NCI-H748 treated with DMSO at 0.1 percent for 48 hours (cell line): ENCODE data around the gene CCNB2.
"Not testable (repeated sequence)": the region's sequence is repeated elsewhere in the genome, so short reads cannot be mapped to it uniquely, and the experiment has no call there.

Experiments used
- DNase-seq: peaks from one replicate; lab custom pipeline; 2025; lab: John Stamatoyannopoulos, UW

CCNB2 gene

GRCh38 chr15:59104912-59105732 lies at the start of gene CCNB2:
TSS of gene CCNB2 (plus strand) at chr15:59105146. CDS start at chr15:59105269, 123 bp downstream.
- DNase-seq = peak; percentile 79

DNA sequence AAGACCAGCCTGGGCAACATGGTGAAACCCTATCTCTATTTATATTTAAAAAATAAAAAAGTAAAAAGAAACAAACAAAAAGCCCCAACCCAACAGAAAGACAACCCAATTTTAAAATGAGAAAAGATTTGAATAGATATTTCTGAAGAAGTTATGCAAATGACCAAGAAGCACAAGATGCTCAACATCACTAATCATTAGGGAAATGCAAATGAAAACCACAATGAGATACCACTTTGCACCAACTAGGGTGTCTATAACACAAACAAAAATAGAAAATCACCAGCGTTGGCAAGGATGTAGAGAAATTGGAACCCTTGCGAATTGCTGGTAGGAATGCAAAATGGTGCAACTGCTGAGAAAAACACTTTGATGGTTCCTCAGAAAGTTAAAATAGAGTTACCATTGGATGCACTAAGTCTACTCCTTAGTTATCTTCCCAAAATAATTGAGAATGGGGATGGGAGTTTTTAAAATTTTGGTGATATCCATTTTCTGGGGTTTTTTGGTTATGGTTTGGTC lies 45.8 kb upstream of the CCNB2 start:
- no peak for DNase-seq

- DNase-seq = no peak
Observed at GRCh38 chr15:59060348-59060747, 44.6 kb upstream of the CCNB2 start.

- DNase-seq = no peak
Observed at GRCh38 chr15:59063042-59063441, 41.9 kb upstream of the CCNB2 start.

DNA sequence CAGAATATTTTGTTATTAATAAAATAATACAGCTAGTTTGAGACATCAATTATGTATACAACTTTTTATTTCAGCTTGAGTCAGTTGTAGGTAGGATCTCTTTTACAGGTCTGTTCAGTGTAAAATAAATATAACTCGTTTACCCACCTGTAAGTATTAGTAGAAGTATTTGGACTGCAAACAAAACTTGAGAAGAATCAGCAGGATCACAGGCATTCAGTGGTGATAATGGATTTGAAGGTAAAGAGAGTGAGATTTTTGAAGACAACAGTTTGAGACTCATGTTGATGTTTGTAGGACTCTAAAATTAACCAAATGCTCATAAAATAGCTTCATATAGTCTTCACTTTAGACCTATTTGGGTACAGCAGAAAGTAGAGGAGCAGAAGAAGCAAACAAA lies 35.5 kb upstream of the CCNB2 start:
- DNase-seq = no peak

- DNase-seq = no peak
Observed at GRCh38 chr15:59074607-59075006, 30.3 kb upstream of the CCNB2 start.

DNA sequence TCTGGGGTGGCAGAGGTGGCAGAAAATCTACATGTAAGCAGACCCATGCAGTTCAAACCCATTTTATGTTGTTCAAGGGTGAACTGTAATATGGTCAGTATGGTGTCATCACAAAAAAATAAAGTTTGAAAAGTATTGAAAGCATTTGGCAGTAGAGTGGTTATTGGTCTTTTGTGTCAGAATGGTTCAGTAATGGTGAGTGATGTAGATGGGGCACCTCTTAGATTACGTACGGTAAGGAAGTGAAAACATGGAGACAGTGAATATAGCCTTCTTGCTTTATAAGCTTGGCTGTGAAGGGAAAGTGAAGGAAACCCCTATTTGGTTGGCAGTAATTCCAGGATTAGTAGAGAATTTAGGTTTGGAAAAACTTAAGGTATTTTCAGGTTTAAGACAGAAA lies 17.2 kb upstream of the CCNB2 start:
- DNase-seq = no peak

DNA sequence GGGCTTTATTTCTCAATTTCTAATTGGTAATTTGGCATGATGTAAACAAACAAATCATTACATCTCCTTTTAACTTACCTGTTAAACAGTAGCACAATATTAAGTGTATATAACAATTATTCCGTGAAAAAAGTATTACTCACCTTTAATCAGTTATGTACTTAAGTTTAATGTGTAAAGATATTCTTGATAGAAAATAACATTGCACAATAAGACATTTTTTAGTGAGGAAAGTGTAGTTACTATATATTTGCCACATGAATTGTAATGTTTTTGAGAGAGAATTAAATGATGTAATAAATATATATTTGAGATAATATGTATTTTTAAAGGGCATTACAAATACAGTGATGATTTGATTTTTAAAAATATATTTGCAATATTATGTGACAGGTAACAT lies 10.9 kb upstream of the CCNB2 start:
- DNase-seq = no peak

DNA sequence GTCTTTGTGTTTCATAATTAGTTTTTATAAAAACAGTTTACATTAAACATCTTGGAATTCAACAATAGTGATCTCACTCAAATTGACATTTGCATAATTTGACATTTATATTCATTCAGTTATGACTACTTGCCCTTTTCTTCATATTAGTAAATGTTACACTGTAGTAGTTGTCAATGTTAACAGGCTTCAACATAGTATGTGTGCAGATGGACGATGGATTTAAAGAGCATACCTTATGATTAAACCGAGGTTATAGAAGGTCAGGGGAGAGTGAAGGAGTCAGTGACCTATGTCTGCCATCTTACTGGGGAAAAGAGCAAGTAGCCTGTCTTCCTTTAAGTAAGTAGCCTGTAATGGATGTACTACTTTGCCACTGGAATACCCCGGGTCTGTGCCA lies 8.5 kb upstream of the CCNB2 start:
- no peak for DNase-seq

GRCh38 chr15:59099162-59099685 lies 5.7 kb upstream of the CCNB2 start:
- no peak for DNase-seq

DNA sequence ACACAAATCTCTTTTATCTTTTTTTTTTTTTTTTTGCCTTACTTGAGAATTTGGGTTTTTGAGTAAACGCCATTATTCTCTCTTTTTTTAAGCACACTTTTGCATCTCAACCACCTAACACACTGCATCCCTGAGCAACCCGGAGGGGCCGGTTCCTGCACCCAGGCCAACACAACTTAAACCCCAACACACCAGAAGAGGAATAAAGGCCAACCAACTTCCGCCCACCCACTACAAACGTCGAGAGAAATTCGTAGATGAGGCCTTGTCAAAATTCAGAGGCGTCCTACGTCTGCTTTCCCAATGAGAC lies 389 bp upstream of the CCNB2 start:
- no peak for DNase-seq

DNA sequence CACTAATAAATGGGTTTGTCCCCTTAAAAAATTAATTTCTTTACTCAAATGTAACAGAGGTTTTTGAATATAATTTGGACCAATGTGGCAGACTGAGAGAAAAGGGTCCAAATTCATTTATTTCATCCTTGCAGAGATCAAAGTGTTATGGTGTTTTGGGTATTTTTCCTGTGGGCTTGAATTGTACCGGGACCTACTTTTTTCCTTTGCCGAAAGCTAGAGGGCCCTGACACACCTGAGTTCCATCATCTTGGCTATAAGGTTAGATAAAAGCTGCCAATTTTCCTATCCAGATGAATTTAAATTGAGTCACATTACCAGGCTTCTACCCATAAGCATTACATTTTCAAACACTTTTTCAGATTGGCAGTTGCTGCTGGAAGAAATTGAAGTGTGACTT lies 908 bp downstream of the CCNB2 start:
- DNase-seq = no peak

- DNase-seq = no peak
Observed at GRCh38 chr15:59111251-59111650, 6.3 kb downstream of the CCNB2 start.

DNA sequence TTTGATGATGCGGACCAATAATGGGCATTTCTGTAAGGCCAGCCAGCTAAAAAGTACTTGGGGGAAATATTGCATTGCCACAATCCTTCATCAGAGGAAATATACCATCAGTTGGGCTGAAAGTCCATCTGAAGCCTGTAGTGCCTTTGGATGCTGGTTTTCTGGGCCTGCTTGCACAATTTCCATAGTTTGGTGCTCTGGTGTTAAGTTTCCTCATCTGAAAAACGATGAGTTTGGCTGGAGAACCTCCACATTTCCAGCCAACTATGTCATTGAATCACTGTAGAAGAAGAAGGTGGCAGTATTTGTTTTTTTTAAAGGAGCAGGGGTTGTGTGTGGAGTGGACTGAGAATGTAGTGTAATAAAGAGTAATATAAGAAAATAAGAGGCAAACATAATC lies 10.1 kb downstream of the CCNB2 start:
- no peak for DNase-seq

GRCh38 chr15:59116141-59116540 lies 11.2 kb downstream of the CCNB2 start:
- no peak for DNase-seq

DNA sequence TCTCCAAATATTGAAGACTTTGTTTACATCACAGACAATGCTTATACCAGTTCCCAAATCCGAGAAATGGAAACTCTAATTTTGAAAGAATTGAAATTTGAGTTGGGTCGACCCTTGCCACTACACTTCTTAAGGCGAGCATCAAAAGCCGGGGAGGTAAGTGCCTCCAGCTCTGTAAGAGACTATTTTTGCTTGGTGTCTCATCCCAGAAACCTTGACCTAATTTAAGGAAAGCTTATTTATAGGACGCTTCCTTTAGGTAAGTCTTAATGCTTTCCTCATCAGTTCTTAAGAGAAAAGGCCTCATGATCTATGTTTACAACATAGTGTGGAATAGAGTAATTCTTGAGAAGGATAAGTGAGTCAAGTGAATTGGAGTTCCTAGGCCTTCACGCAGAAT lies 11.8 kb downstream of the CCNB2 start:
- DNase-seq = no peak

- no peak for DNase-seq
Observed at GRCh38 chr15:59119625-59120024, 14.7 kb downstream of the CCNB2 start.

DNA sequence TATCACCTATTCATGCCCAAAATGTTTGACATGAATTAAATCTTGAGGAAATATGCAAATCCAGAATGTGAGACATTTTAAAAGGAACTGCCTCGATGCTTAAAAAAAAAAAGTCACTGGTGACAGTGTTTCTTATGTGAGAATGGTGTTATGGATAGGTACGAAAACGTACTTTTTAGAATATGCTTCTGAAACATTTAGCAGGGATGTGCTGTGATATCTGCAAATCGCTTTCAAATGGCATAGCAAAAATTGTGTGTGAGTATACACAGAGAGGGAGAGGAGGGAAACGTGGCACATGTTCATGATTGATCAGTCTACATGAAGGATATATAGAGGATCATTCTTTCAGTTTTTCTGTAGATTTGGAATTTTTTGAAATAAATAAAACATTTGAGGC lies 16.0 kb downstream of the CCNB2 start:
- no peak for DNase-seq

DNA sequence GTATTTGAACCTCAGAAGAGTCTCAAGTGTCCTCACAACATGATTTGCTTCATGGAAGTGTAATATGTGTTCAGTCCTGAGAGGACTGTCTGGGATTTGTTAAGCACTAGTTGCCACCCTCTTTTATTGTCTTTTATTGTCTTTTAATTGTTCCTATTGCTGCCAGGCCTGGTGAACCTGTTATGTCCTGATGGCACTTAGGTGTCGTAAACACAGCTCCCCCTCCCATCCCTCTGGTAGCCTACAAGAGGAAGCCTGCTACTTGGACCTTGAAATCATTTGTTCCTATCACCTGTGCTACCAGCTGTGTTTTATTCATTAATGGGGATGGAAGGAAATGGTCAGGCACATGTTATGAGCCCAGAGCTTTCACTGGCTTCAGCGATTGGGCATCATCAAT lies 19.3 kb downstream of the CCNB2 start:
- no peak for DNase-seq

DNA sequence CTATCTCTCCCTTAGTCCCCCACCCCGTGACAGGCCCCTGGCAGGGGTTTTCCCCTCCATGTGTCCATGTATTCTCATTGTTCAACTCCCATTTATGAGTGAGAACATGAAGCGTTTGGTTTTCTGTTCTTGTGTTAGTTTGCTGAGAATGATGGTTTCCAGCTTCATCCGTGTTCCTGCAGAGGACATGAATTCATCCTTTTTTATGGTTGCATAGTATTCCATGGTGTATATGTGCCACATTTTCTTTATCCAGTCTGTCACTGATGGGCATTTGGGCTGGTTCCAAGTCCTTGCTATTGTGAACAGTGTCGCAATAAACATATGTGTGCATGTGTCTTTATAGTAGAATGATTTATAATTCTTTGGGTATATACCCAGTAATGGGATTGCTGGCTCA lies 20.7 kb downstream of the CCNB2 start:
- DNase-seq = not testable (repeated sequence)

GRCh38 chr15:59127255-59127654 lies 22.3 kb downstream of the CCNB2 start:
- DNase-seq = not testable (repeated sequence)

GRCh38 chr15:59131456-59131855 lies 26.5 kb downstream of the CCNB2 start:
- DNase-seq = no peak

DNA sequence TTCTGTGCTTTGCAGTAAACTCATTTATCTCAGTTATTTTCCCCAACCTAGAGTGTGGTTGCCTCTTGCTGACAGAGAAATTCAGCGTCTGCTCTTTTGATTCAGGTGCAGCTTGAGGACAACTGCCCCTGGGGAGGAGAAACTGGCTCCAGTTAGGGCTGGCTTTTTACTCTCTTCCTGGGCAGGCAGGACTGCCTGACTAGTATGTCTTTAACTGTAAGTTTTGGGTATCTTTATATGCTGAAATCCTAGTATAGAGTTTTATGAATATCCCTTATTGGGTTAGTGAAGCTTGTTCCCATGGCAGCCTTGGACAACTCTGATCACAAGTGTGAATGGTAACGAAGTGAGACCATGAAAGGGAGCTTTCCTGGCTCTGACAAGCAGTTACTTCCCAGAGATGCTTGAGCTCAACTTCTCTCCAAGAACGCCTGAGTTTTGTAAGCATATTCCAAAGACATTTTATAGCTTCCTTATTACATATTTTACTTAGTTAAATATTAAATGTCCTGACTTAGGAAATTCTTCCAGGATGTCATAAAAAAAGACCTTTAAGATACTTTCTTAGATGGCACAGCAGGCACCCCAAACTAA lies 27.1 kb downstream of the CCNB2 start:
- no peak for DNase-seq
